ENCODE results near the gene PIP5K1B.

DNA sequence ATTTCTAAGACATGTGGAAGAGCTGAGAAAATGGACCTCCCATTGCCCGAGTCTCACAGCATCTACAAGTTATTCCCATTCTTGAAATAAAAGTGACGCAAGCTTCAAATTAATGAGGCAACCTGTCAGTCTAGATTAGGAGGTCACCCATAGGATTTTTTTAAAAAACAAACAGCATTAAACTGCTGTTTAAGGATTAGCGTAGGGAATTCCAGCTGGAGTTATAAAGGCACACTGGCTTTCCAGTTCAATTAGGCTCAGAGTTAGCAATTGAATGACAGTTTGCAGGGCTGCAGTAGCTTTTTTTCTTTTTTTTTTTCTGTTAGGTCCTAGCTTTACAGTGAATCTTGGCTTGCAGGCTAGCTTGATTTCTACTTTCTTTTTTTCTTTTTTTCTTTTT, 292.6 kb downstream of the PIP5K1B start:
- TF ChIP-seq POLR2A (IDR thresholded peaks at IDR 0.05) (no peak), CTCF (IDR thresholded peaks at IDR 0.05 in 4 of 5, conservative IDR thresholded peaks at IDR 0.05 in 1 of 5) (no peak)
